NCI-H748 treated with DMSO at 0.1 percent for 48 hours (cell line): ENCODE results near the gene PDCD10.

Experiments used
- DNase-seq: peaks from one replicate; lab custom pipeline; 2025; lab: John Stamatoyannopoulos, UW

PDCD10 gene

DNA sequence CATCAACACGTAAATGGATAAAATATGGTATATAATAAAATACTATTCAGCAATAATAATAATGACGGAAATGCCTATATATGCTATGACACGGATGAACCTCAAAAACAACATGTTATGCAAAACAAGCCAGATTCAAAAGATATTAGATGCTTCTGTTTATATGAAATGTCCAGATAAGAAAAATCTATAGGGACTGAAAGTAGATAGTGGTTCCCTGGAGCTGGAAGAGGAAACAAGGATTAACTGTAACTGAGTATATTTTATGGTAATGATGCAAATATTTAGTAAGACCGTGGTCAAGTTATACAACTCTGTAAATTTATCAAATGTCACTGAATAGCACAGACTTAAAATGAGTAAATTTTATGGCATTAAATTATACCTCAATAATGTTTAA lies 55.2 kb downstream of the PDCD10 start:
- no peak for DNase-seq

- no peak for DNase-seq
Measured at GRCh38 chr3:167675848-167676247, 58.8 kb downstream of the PDCD10 start.

DNA sequence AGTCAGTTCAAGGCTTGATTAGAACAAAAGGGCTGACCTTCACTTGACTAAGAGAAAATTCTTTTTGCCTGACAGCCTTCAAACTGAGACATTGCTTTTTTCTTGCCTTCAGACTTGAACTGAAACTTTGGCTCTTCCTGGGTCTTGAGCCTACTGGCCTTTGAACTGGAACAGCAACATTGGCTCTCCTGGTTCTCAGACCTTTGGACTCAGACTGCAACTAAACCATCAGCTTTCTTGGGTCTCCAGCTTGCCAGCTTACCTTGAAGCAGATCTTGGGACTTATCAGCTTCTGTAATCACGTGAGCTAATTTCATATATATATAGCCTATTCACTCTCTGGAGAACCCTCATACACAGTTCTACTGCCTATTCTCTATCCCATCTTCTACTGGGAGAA lies 61.5 kb downstream of the PDCD10 start:
- DNase-seq: no peak

DNA sequence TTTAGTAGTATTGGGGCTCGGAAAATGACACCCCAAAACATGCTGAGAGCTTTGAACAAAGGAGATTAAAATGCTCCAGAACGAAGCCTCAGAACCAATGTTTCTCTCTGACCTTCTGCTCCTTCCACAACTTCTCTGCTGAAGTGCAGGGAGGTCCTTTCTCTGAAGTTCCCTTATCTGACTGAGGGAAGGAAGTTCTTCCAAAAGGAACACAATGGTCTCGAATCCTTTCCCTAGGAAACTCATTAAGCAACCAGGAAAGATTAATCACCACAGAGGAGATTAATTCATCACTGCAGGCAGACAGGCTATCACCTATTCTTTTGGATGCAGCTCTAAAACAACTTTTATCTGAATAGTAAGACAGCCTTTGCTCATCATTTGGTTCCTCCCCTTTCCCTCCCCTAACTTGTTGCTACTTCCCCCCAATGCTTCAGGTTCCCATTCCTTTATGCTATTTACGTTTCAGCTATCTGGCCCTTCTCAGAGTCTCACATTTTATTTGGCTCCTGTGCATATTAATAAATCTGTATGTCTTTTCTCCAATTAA lies 62.7 kb downstream of the PDCD10 start:
- DNase-seq: no peak

- no peak for DNase-seq
Measured at GRCh38 chr3:167669699-167670098, 65.0 kb downstream of the PDCD10 start.

GRCh38 chr3:167668651-167669050 lies 66.0 kb downstream of the PDCD10 start:
- DNase-seq: no peak

DNA sequence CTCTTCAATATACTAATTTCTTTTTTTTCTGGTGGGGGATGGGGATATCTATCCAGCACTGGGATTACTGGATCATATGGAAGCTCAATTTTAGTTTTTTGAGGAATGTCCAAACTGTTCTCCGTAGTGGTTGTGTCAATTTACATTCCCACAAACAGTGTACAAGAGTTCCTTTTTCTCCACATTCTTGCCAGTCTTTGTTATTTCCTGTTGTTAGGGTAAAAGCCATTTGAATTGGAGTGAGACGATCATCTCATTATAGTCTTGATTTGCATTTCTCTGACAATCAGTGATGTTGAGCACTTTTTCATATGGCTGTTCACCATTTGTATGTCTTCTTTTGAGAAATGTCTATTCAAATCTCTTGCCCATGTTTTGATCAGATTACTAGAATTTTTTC lies 68.1 kb downstream of the PDCD10 start:
- no peak for DNase-seq

- DNase-seq: no peak
Measured at GRCh38 chr3:167662919-167663400, 71.7 kb downstream of the PDCD10 start.

DNA sequence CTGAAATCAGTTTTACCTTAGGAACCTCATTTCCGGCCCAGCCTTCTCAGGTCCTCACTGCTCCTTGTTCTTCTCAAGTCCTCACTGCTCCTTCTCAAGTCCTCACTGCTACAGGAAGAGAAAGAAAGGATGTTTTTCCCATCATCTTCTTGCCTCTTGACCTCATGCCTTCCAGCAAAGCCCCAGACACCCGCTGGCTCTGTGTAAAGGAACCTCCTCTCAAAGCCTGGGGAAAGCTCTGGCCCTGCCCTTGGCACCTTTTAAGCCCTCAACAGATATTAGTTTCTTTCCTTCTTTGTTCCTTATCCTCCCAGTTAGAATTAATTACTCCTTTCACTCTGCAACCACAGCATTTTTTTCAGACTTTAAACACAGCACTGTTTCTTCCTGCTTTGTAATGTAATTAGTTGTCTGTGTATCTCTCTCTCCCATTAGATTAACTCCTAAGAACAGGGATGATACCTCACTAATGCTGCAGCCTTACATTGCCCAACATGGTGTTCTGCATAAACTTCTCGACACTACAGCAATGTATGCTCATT lies 76.9 kb downstream of the PDCD10 start:
- DNase-seq: no peak

- no peak for DNase-seq
Measured at GRCh38 chr3:167656821-167657220, 77.9 kb downstream of the PDCD10 start.

DNA sequence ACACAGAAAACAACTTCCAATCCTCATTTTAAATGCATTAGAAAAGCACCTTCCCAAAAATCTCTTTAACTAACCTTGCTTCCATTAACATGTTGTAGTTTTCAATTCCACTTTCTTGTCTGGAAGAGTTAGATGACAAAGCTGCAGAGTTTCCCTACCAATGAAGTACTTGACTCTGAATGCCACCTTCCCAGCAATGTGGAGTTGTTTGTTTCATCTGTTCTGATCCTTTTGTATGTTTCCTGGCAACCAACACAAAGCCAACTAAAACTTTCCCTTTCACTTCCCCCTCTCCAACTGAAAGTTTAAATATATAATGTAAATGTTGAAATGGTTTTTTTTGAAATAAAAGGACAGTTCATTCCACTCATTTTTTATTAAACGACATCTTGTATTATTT lies 80.9 kb downstream of the PDCD10 start, which contains the start of gene WDR49:
WDR49 (minus strand) TSS at position 183 of the 400 bp plus-strand sequence. CDS start 517 bp downstream, outside the sequence.
- no peak for DNase-seq

DNA sequence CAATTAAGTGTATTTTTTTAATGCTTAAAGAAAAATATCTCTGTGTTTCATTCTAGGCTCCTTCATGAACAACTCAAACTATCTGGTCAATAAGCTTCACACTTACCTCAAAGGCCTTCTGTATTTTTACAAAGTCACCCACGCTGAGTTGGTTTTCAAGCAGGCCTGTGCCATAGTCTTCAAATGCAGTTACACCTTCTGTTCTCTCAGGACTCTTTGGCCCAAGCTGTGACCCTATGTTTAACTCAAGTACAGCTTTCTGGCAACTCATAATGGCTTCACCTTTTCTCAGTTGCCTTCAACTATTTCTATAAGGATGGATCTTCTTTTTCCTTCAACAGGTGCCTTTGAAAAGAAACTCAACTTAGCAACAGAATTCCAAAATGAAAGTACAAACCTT lies 81.5 kb downstream of the PDCD10 start:
- DNase-seq: no peak

- DNase-seq: no peak
Measured at GRCh38 chr3:167651826-167652225, 82.9 kb downstream of the PDCD10 start.

- DNase-seq: no peak
Measured at GRCh38 chr3:167650459-167650858, 84.2 kb downstream of the PDCD10 start.

DNA sequence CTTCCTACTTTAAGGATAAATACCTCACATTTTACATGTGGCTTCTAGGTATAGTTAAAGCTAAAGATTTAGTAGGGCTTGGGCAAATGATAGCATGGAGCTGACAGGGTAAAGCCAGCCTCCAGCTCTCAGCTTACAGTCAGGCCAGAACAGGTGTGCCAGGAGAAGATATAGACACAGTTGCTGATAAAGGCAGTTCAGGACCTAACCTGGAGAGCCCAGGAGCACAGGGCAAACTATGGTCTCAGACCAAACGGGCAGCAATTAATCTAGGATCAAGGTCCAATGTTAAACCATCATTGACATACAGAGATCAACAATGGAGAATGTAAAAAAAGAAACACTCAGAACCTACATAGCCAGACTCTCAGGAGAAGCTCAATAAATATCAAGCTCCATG lies 84.9 kb downstream of the PDCD10 start:
- no peak for DNase-seq

- DNase-seq: no peak
Measured at GRCh38 chr3:167644611-167645010, 90.1 kb downstream of the PDCD10 start.
